GM04504 (cell line): ENCODE data around the gene MRTFA.

Experiments
- DNase-seq: peaks from one replicate; pipeline ENCODE4 v3.0.0-alpha.2; 2012; ENCODE audit warnings: low read depth

Gene MRTFA

DNA sequence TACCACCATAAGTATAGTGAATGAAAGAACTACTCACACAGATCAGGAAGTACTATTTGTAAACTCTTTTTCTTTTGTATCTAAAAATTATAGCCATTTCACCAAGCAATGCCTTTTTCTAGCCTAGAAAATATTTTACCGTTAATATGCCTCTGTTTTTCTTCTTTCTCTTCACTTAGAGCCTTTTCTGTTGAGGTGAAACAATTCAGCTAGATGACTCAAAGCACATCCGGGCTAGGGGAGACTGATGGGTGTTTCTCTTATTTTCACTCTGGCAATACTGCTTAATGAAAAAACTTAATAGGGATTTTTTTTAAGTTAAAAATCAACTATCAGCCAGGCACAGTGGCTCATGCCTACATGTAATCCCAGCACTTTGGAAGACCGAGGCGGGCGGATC, 172.8 kb downstream of the MRTFA start:
- no peak for DNase-seq

DNA sequence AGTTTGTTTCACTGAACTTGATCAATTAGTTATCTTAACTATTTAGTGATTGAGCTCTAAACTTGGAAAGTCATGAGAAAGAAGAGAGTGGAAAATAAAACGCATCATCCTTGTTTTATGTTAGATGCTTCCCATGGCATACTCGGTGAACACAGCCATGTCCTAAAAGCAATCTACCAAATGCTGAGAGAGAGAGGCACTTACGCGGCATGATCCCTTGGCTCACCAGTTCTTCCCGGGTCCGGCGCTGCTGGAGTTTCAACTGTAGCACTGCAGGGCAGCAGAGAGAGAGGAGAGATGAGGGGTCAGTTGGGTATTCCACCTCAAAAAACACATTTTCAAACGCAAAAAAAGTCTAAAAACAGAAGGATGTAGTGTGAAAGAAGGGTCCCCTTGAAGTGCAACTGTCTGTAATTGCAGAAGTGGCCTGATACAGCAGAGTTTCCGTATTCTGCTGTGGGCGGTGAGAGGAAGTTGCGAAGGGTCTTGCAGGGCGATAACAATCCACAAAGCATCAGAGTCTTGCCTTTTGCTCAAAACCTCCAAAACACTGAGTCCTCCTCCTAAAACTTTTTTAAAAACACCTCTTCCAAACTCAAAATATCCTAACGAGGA, 173.4 kb downstream of the MRTFA start:
- DNase-seq = no peak

DNA sequence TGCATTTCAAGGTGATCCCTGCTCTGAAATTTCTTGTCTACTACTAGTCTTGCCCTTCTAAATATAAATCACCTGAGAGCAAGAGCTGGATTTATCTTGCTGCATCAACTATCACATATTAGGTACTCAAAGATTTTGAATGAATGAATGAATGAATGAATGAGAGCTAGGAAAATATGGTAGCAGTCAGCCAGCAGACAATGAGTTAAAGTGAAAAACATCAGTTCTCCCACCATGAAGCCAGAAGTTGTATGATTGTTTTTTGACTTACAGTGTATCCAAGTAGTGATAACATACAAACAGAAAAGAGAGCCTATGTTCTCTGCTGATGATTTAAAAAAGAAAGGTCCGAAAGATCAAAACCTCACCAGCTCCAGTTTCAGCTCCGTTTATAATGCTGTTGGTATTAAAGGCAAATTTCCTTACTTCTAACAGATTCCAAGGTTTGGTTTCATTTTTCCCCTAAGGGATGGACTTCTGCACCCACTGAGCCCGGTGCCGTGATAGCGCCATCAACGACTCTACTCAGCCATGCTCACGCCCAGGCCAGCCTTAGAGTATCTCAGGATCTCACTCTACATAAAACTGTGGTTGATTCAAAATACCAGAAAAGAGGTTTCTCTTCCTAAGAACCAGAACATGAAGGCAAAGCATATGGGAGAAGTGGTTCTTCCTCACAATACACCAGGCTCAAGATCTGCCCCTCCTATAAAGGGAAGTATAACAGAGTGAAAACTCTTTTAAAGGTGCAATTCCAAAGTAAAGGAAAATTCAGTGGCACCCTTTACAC, 174.1 kb downstream of the MRTFA start:
- no peak for DNase-seq

DNA sequence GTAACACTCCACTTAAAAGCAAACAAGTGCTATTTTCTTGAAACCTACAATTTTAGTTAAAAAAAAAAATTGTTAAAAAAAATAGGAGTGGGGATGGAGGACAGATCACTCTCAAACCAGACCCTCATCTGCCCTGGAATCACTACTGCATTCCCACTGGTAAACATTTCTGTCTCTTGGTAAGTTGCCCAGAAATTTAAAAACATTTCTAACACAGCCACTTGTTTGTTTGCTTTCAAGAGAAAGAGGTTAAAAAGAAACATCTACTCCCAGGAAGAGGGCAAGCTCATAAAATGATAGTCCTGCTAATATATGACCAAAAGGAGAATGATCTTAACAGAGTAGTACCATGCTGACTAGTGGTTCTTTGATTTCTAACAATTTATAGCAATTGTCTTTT, 182.8 kb downstream of the MRTFA start:
- no peak for DNase-seq

DNA sequence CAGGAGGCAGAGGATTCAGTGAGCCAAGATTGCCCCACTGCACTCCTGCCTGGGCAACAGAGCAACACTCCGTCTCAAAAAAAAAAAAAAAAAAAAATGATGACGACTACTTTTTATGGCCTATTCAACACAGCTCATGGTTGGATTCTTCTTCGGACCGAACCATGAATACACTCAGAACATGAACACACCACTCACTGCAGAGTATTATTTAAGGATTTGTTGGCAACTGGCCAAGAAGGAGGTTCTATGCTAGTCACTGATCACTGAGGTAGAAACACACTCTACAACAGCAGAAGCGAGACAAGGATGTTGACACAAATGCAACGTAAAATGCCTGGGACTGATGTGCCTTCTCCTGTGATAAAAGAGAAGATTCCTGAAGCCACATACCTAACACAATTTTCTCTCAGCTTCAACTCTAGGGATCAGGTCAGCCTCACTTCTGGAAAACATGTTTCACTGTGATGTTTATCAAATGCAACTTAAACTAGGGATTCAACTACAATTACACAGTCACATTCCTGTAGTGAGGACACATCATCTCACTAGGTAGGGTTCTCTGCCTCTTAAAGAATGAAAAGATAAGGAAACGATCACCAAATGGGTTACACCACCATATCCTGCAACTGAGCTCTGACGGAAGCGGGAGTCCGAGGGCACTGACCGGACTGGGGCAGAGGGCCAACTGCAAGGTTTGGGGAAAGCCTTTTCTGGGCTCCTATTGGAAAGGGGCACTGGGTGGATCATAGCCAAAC, 183.6 kb downstream of the MRTFA start:
- DNase-seq = no peak

DNA sequence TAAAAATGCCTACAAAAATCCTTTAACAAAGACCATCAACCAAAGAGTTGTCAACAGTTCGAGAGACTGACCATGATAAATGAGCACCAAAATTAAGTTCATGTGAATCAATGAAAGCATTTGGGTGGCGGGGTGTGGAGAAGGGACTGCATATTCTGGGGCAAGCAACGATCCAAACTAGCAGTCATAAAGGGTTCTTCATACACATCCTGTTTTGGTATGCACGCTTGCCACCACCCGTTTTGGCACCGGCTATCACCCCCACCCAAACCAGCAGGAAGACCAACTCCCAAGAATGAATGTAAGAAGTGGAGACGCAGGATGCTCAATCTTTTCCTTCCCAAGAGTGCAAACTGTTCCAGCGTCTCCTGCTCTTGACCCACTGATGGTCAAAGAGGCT, 185.3 kb downstream of the MRTFA start:
- DNase-seq = no peak

DNA sequence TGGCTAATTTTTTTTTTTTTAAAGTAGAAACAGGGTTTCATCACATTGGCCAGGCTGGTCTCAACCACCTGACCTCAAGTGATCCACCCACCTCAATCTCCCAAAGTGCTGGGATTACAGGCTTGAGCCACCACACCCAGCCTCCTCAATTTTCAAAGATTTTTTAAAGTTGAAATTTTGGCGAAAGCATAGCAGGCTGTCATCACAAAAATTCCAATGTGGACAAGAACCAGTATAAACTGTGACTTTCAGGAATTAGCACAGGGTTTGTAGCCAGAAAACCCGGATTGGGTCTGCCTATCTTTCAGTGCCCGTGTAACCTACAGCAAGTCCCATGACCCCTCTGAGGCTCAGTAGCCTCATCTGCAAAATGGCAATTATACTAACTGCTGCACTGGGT, 185.9 kb downstream of the MRTFA start:
- no peak for DNase-seq

DNA sequence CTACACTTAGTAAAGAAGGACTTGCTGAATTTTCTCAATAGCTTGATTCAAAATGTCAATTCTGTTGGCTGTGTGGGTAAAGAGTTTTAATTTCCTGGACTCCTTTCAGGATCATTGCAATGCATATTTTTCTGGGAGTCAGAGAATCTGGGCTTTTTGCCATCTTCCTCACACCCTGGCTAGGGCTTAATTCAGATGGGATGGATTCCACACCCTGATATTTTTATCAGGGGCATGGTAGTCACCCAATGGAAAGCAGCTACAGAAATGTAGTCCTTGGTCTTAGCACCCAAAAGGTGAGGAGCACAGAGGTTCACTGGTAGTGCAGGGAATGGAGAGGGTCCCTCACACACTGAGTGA, 186.9 kb downstream of the MRTFA start:
- DNase-seq = peak; percentile 58

DNA sequence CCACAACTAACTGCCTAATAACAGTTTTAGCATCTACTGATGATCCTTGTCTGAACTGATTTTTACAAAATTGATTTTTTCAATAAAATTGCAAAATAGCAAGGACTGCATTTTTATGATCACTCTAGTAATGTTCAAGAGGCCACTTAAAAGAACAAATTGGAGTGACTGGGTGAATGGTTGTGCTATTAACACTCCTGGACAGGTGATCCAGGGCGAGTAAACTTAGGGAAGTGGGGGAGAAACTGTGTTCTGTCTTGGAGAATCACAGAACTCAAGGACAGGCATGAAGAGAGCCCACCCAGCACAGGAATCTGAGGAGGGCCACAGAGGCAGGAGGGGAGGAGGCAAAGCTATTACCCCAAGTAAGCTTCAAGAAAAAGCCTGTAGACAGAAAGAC, 190.3 kb downstream of the MRTFA start:
- no peak for DNase-seq

DNA sequence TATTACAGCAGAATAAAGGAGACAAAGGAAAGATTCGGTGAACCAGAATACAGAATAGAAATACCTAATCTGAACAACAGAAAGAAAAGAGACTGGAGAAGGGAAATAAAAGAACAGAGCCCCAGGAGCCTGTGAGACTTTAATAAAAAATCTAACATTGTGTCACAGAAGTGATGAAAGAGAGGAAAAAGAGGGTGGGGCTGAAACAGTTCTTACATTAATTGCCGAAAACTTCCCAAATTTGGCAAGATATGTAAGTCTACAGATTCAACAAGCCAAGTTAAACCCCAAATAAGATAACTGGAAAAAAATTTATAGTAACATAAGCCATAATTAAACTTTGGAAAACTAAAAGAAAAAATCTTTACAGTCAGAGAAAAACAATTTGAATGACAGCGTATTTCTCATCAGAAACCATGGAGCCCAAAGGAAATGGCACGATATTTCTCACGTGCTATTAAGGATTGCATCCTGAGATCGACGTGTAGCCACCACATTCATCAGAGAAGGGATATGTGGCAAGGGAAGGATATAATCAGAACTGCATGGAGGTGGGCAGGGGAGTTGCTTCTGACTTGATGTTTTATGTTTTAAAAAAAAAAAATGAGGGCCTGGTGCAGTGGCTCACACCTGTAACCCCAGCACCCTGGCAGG, 192.2 kb downstream of the MRTFA start:
- no peak for DNase-seq

DNA sequence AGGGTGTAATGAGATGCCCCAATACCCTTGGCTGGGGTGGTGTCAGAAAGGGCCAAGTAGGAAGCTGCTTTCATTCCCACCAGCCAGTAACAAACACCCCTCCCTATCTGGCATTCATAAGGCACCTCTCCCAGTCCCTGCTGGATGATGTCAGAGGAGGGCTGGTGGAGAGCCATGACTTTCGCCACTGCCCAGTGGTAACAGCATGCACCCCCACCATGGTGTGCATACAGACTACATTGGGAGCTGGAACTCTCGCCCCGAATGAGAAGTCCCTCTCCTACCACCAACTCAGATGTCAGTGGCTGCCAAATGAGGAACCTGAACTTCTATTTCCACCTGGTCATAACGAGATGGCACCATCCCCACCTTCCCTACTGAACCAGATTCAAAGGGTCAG, 192.8 kb downstream of the MRTFA start:
- DNase-seq = no peak

DNA sequence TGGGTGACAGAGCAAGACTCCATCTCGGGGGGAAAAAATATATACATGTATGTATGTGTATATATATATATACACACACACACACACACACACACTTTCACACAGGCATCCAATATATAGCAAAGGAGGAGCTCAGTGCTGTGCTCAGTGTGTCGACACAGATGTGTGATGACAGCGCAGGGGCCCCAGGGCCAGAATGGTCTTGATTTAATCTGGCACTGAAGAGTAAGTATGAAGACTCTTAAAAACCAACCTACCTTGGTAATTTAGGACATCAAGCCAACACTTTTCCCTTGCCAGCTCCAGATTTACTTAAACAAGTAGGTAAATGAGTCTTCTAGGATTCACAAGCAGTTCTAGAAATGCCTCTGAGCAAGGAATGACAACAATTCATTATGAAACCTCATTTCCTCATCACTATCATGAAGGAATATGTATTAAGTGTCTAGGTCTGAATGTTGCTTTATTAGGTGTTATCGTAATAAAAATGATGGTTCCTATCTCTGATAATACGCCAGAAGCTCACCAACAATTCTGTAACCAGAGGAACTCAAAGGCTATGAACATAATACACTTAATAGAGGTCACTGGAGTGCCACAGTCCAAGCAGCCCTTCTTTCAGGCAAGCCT, 194.6 kb downstream of the MRTFA start:
- DNase-seq = no peak

DNA sequence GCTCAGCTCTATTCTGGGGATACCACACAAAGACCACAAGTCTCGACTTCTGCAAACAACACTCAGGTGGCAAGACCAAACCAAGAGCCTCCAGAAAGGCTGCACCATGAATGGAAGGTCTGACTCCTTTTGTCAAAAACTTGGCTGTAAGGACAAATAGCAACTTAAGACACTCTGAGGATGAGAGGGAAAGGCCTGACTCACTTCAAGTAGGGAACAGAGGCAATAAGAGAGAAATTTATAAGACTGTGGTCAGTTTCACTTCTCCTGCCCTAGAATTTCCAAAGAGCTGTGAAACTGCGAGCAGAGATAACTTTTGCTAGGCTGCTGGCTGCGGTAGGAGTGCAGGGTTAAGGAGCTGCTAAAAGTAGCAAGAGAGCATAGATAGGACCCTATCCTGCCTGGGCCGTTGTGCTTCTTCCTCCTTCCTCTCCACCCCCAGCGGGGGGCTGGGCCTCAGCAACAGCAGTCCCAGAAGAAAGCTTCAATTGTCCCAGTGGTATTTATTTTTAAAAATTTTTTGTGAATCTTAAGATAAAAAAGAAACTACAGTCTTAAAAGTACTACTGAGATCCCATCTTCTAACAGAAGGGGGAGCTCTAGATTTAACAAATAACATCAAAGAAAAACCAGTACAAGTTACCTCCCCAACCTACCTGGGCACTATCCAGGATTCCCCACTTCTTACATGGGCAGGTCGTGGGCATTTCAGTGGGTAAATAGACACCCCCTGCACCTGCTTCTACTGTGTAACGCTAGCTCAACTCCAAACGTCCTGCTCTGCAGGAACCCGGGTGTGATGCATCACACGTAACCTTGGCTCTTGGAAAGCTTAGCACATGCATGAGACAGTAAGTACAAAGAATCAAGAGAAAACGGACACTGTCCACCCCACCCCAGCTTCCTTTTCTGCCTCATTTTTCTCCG, 199.8 kb downstream of the MRTFA start:
- peak; percentile 28 for DNase-seq

DNA sequence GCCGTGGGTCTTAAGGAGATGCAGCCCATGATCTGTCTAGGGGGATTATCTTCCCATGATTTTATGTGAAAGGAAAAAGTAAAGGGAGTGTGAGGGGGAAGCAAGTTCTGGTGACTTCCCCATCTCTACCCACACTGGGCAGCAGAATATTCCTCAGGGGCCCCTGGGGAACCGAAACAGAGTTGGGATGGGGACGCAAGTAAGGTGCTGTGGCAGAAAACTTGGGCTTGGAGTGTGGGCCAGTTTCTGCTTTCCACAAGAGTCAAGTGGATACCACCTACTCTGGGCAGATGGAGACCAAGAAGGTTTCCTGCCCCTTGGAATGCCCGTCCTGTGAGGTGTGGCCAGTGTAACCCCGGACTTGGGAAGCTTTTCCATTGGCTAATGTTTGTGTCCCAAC, 201.8 kb downstream of the MRTFA start:
- DNase-seq = no peak

DNA sequence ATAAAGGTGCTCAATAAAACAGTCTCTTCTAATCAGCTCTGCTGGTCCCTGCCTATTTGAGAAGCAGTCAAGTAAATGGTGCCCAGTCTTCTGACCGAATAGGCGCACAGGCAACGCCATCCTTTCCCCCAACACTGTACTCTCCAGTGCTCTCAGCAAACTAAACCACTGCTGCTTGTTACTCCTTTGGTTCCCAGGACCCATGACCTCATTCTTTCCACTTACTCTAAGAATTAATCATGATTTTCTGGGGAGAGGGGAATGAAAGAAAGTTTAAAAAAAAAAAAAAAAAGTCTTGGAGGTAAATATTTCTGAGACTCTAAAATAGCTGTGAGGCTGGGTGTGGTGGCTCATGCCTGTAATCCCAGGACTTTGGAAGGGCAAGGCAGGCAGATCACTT, 202.4 kb downstream of the MRTFA start:
- no peak for DNase-seq

DNA sequence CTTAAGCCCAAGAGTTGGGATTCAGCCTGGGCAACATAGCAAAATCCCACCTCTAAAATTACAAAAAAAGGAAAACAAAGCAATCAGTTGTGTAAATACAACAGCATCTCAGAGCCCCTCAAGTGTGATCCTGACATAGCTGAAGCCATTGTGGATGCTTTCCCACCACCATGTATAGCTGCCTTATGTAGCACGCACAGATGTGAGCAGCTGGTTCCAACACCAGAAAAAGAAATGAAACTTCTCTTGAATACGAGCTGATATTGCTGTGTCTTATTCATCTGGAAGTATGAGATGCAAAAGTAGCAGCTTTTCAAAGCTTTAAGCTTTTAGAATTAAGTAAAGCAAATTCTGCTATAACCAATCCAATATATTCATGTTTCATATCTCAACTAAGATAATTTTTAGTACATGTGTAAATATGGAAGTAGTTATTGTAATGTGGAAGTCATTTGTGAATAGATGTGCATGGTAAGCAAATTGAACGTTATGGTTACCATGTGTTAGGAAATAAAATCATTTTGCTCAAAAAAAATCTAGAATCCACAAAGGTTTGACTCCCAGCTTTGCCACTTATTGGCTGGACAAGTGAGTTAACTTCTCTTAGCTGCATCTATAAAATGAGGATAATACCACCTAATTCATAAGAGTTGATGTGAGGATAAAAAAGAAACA, 203.0 kb downstream of the MRTFA start:
- no peak for DNase-seq

DNA sequence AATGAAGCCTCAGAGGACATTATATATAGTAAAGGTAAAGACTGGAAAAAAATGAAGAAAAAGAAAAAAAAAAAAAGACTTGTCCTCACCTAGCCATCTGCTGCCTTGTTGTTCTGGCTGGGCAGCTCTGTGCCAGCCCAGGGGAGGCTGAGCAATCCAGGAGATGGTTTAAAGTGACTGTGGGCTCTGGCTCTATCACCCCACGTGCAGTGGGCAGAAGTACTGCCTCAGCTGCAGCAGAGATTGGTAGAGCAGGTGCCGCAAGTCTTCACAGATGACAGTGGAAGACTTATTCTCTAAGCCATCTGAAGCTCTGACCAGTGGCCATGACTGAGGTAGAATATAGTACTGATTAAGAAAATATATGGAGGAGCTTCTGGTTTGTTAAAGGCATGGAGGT, 203.9 kb downstream of the MRTFA start:
- no peak for DNase-seq

DNA sequence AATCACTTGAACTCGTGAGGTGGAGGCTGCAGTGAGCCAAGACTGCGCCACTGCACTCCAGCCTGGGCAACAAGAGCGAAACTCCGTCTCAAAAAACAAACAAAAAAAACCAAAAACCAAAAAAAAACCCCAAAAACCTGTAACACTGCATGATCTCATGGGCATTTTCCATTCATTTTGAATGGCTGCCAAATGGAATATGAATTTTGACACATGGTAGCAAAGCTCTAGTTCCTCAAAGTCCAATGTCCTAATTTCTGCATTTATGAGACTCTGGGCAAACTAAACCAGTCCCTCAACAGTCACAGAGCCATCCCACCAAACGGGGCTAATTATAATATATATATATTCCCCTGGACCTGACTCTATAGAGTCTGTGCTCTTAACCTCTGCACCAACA, 204.4 kb downstream of the MRTFA start:
- no peak for DNase-seq

DNA sequence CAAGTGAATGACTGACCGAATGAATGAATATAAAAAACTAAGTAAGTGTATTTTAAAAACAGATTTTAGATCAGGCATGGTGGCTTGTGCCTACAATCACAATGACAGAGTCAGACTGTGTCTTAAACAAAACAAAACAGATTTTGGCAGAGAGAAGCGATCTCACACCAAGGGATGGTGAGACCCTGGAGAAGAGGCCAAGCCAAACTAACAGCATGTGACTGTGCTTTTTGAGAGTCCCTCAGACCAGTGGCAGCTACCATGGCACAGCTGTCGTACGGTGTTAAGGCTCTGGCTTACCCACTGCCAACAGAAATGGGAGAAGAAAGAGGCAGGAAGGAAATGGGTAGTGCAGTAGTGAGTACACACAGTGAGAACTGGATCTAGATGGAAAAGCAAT, 205.5 kb downstream of the MRTFA start:
- no peak for DNase-seq

DNA sequence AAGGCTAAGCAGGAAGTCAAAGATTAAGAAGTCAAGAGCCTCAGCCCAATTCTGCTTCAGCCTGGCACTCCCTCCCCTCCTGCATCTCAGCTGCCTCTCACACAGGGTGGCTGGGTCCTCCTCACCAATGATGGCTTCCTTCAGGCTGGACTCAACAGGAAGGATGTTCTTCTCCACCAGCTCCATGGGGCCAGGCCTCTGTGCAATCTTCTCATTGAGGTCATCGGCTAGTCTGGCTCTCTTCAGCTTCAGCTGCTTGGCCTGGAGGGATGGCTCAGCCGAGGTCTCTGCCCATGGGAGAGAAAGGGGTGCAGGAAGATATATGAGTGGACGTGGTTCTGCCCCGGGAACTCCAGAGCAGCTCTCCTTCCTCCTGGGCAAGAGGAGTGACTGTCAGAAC, 207.0 kb downstream of the MRTFA start:
- DNase-seq = no peak

DNA sequence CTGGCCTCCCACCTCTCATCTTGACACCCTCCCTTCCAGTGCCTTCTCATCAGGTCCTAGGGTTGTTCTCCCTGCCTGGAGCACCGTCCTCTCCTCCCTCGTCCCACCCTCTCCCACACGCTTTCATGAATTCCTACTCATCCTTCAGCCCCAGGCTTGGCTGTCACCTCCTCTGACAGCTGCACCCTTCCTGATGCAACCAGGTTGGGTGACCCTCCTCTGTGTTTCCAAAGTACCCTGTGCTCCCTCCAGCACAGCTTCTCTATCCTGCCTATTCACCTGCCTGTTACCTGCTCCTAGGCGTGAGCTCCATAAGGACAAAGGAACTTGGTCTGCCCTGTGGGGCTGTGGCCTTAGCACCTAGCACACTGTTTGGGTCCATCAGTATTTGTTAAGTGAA, 207.7 kb downstream of the MRTFA start:
- no peak for DNase-seq
